ENCODE data around the gene ARHGEF33. TPM values are rescaled to one million over a fixed set of nuclear protein-coding genes. Genes with fewer than 3 reads are reported as not detected.
A peak's percentile ranks its signal among the peaks of the same experiment; 100 is the strongest.

The ARHGEF33 gene
- total RNA-seq, 1 donor from 2014 or later, result 0.30 TPM

DNA sequence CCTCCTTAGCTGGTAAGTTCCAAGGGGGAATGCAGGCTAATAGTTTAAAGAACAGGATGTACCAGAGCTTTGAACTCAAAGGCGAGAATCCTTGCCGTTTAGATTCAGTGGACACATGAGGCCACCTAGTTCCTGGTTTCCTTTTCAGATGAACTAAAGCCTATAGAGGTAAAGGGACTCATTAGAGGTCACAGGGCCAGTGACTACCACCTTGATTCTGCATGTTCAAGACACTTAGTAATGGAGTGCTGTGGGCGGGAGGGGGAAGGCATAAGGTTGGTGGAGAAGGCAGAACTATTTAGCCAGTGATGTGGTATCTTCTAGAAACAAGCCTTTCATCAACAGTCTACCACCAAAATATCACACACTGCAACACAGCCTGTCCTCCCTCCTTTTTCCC lies 47.9 kb downstream of the ARHGEF33 start:
- no peak for DNase-seq (ENCODE audit: low read depth)
- no peaks in the 10 kb centered on the region for H3K36me3 ChIP-seq (ENCODE audit: insufficient read depth, low read length)
- no peak for TF ChIP-seq EZH2 (IDR thresholded peaks at IDR 0.05; ENCODE audit: insufficient read depth, low read length)
- TF ChIP-seq, protein P1, sequence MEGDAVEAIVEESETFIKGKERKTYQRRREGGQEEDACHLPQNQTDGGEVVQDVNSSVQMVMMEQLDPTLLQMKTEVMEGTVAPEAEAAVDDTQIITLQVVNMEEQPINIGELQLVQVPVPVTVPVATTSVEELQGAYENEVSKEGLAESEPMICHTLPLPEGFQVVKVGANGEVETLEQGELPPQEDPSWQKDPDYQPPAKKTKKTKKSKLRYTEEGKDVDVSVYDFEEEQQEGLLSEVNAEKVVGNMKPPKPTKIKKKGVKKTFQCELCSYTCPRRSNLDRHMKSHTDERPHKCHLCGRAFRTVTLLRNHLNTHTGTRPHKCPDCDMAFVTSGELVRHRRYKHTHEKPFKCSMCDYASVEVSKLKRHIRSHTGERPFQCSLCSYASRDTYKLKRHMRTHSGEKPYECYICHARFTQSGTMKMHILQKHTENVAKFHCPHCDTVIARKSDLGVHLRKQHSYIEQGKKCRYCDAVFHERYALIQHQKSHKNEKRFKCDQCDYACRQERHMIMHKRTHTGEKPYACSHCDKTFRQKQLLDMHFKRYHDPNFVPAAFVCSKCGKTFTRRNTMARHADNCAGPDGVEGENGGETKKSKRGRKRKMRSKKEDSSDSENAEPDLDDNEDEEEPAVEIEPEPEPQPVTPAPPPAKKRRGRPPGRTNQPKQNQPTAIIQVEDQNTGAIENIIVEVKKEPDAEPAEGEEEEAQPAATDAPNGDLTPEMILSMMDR (IDR thresholded peaks at IDR 0.05; ENCODE audit: insufficient read depth, low read depth, low read length), result no peak
- Mint-ChIP-seq H3K4me3 (ENCODE audit: unreplicated experiment) (no peak overlapping the region), H3K27ac (ENCODE audit: unreplicated experiment) (no peak overlapping the region), H3K27me3 (ENCODE audit: low read depth, unreplicated experiment) (no peaks in the 10 kb centered on the region), H3K4me1 (ENCODE audit: low read depth, unreplicated experiment) (peaks cover 21% of the 10 kb centered on the region), H3K9me3 (ENCODE audit: unreplicated experiment) (no peaks in the 10 kb centered on the region), H3K36me3 (ENCODE audit: low read depth, unreplicated experiment) (no peaks in the 10 kb centered on the region)
- no peak overlapping the region for H3K4me2 ChIP-seq (ENCODE audit: low read length)
- H3K27me3 ChIP-seq (ENCODE audit: insufficient read depth, low read length), result no peaks in the 10 kb centered on the region
- no peaks in the 10 kb centered on the region for H3K4me1 ChIP-seq (ENCODE audit: insufficient read depth, low read length)
- H3K9ac ChIP-seq (ENCODE audit: low read length), result no peak overlapping the region
- no peaks in the 10 kb centered on the region for H3K79me2 ChIP-seq (ENCODE audit: insufficient read depth, low read length)
- no peak overlapping the region for H2AFZ ChIP-seq (ENCODE audit: low read depth, low read length)
- no peak overlapping the region for H3K4me3 ChIP-seq (ENCODE audit: insufficient read depth, low read depth, low read length)
- H4K20me1 ChIP-seq (ENCODE audit: insufficient read depth, low read length), result no peaks in the 10 kb centered on the region
- no peak overlapping the region for H3K27ac ChIP-seq (ENCODE audit: low read depth, low read length)
- H3K9me3 ChIP-seq (ENCODE audit: insufficient read depth, low read depth, low read length), result no peaks in the 10 kb centered on the region
- FAIRE-seq, result no peak

DNA sequence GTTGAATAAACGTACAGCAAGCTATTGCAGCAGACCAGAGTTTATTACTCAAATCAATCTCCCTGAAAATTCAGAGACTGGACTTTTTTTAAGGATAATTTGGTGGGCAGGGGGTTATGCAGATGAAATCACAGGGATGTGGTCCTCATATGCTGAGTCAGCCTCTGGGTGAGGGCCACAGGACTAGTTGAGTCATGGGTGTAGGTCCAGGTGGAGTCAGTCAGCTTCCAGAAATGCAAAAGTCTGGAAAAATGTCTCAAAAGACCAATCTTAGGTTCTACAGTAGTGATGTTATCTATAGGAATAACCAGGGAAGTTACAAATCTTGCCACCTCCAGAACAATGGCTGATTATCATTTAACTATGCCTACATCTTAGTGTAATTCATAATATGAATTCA lies 51.1 kb downstream of the ARHGEF33 start:
- no peaks in the 10 kb centered on the region for H3K79me2 ChIP-seq (ENCODE audit: insufficient read depth, low read length)
- no peak for FAIRE-seq
- no peak for TF ChIP-seq EZH2 (IDR thresholded peaks at IDR 0.05; ENCODE audit: insufficient read depth, low read length)
- TF ChIP-seq, protein P1 (IDR thresholded peaks at IDR 0.05; ENCODE audit: insufficient read depth, low read depth, low read length), result no peak
- H3K4me3 ChIP-seq (ENCODE audit: insufficient read depth, low read depth, low read length), result no peak overlapping the region
- DNase-seq (ENCODE audit: low read depth), result peak; percentile 11
- no peak overlapping the region for H2AFZ ChIP-seq (ENCODE audit: low read depth, low read length)
- H3K9ac ChIP-seq (ENCODE audit: low read length), result no peak overlapping the region
- peak overlapping the region; percentile 1 for H3K27ac Mint-ChIP-seq (ENCODE audit: unreplicated experiment)
- no peaks in the 10 kb centered on the region for H3K36me3 Mint-ChIP-seq (ENCODE audit: low read depth, unreplicated experiment)
- H3K9me3 ChIP-seq (ENCODE audit: insufficient read depth, low read depth, low read length), result no peaks in the 10 kb centered on the region
- no peaks in the 10 kb centered on the region for H3K27me3 ChIP-seq (ENCODE audit: insufficient read depth, low read length)
- H3K36me3 ChIP-seq (ENCODE audit: insufficient read depth, low read length), result no peaks in the 10 kb centered on the region
- H3K9me3 Mint-ChIP-seq (ENCODE audit: unreplicated experiment), result no peaks in the 10 kb centered on the region
- no peaks in the 10 kb centered on the region for H4K20me1 ChIP-seq (ENCODE audit: insufficient read depth, low read length)
- no peak overlapping the region for H3K27ac ChIP-seq (ENCODE audit: low read depth, low read length)
- no peak overlapping the region for H3K4me3 Mint-ChIP-seq (ENCODE audit: unreplicated experiment)
- peaks cover 27% of the 10 kb centered on the region for H3K4me1 Mint-ChIP-seq (ENCODE audit: low read depth, unreplicated experiment)
- no peaks in the 10 kb centered on the region for H3K4me1 ChIP-seq (ENCODE audit: insufficient read depth, low read length)
- no peaks in the 10 kb centered on the region for H3K27me3 Mint-ChIP-seq (ENCODE audit: low read depth, unreplicated experiment)
- H3K4me2 ChIP-seq (ENCODE audit: low read length), result no peak overlapping the region

DNA sequence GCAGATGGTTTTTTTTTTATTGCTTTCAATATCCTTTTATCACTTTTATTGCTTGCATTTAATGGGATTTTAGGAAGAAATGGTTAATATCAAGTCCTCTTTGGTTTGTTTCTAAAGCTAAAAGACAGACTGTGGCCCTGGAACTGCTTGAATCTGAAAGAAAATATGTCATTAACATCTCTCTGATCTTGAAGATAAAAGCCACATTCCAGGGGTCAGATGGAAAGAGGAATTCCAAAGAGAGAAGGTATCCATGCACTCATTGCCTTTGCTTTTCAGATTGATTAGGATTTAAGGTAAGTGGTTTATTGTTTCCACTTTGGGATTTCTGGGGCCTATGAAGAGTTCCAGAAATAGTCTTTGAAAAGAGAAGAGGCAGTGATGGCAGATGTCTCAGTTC lies 54.1 kb downstream of the ARHGEF33 start:
- Mint-ChIP-seq H3K4me3 (ENCODE audit: unreplicated experiment) (no peak overlapping the region), H3K27ac (ENCODE audit: unreplicated experiment) (no peak overlapping the region), H3K9me3 (ENCODE audit: unreplicated experiment) (no peaks in the 10 kb centered on the region), H3K4me1 (ENCODE audit: low read depth, unreplicated experiment) (peaks cover 25% of the 10 kb centered on the region), H3K36me3 (ENCODE audit: low read depth, unreplicated experiment) (no peaks in the 10 kb centered on the region), H3K27me3 (ENCODE audit: low read depth, unreplicated experiment) (no peaks in the 10 kb centered on the region)
- Histone ChIP-seq H3K27ac (ENCODE audit: low read depth, low read length) (no peak overlapping the region), H4K20me1 (ENCODE audit: insufficient read depth, low read length) (no peaks in the 10 kb centered on the region), H2AFZ (ENCODE audit: low read depth, low read length) (no peak overlapping the region), H3K27me3 (ENCODE audit: insufficient read depth, low read length) (no peaks in the 10 kb centered on the region), H3K4me2 (ENCODE audit: low read length) (no peak overlapping the region), H3K79me2 (ENCODE audit: insufficient read depth, low read length) (no peaks in the 10 kb centered on the region), H3K9me3 (ENCODE audit: insufficient read depth, low read depth, low read length) (no peaks in the 10 kb centered on the region), H3K4me3 (ENCODE audit: insufficient read depth, low read depth, low read length) (no peak overlapping the region), H3K4me1 (ENCODE audit: insufficient read depth, low read length) (peaks cover 8% of the 10 kb centered on the region), H3K9ac (ENCODE audit: low read length) (no peak overlapping the region), H3K36me3 (ENCODE audit: insufficient read depth, low read length) (no peaks in the 10 kb centered on the region)
- DNase-seq (ENCODE audit: low read depth), result no peak
- TF ChIP-seq, protein P1 (IDR thresholded peaks at IDR 0.05; ENCODE audit: insufficient read depth, low read depth, low read length), result no peak
- no peak for TF ChIP-seq EZH2 (IDR thresholded peaks at IDR 0.05; ENCODE audit: insufficient read depth, low read length)
- no peak for FAIRE-seq

Data from astrocyte (in vitro differentiated cells and primary cell).